Astrocyte of the cerebellum (primary cell): ENCODE results near the gene PANK2.
A peak's percentile ranks its signal among the peaks of the same experiment; 100 is the strongest.
"Not testable (repeated sequence)": the region's sequence is repeated elsewhere in the genome, so short reads cannot be mapped to it uniquely, and the experiment has no call there.

Source experiments
- DNase-seq: peaks from one replicate; pipeline ENCODE4 v3.0.0-alpha.2; 2011; ENCODE audit warnings: low read depth
- H3K4me3 ChIP-seq: 2 replicates; pipeline ENCODE4 v1.5.1; 2011; ENCODE audit warnings: mild to moderate bottlenecking, low read depth, low read length, moderate library complexity
- in situ Hi-C: cut with HindIII; loops from 2 replicates; pipeline ENCODE4 v1.10.0; 2017; ENCODE audit warnings: low sequenced_read_pairs
- TF ChIP-seq, protein P1 (sequence below): IDR thresholded peaks from 2 replicates; pipeline ENCODE4 v1.5.1; 2012; ENCODE audit warnings: low read length, low read depth, moderate library complexity, mild to moderate bottlenecking; ENCODE audit errors: missing control alignments

Gene PANK2

GRCh38 chr20:3876676-3877075 is 12.5 kb upstream of the PANK2 start:
- TF ChIP-seq, protein P1, sequence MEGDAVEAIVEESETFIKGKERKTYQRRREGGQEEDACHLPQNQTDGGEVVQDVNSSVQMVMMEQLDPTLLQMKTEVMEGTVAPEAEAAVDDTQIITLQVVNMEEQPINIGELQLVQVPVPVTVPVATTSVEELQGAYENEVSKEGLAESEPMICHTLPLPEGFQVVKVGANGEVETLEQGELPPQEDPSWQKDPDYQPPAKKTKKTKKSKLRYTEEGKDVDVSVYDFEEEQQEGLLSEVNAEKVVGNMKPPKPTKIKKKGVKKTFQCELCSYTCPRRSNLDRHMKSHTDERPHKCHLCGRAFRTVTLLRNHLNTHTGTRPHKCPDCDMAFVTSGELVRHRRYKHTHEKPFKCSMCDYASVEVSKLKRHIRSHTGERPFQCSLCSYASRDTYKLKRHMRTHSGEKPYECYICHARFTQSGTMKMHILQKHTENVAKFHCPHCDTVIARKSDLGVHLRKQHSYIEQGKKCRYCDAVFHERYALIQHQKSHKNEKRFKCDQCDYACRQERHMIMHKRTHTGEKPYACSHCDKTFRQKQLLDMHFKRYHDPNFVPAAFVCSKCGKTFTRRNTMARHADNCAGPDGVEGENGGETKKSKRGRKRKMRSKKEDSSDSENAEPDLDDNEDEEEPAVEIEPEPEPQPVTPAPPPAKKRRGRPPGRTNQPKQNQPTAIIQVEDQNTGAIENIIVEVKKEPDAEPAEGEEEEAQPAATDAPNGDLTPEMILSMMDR = no peak
- DNase-seq = no peak
- in situ Hi-C loops = no loop called here
- H3K4me3 ChIP-seq = no peak overlapping the region

GRCh38 chr20:3878921-3879274 is 10.3 kb upstream of the PANK2 start:
- DNase-seq, H3K4me3 ChIP-seq, in situ Hi-C loops: not testable (repeated sequence)

DNA sequence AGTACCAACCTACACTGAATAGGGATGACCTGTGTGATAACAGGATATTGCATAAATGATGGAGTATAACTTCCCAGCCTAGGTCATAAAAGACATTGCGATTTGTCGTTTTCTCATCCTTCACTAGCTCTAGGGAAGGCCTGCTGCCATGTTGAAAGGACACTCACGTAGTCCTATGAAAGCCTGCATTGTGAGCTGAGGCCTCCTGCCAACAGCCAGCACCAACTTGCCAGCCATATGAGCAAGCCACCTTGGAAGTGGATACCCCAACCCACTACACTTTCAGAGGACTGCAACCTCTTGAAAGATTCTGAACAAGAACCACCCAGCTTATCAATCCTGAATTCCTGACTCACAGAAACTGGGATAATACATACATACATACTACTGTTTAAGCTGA is 3.5 kb upstream of the PANK2 start:
- no peak overlapping the region for H3K4me3 ChIP-seq
- in situ Hi-C loops = no loop called here
- no peak for DNase-seq
- TF ChIP-seq, protein P1 = no peak

DNA sequence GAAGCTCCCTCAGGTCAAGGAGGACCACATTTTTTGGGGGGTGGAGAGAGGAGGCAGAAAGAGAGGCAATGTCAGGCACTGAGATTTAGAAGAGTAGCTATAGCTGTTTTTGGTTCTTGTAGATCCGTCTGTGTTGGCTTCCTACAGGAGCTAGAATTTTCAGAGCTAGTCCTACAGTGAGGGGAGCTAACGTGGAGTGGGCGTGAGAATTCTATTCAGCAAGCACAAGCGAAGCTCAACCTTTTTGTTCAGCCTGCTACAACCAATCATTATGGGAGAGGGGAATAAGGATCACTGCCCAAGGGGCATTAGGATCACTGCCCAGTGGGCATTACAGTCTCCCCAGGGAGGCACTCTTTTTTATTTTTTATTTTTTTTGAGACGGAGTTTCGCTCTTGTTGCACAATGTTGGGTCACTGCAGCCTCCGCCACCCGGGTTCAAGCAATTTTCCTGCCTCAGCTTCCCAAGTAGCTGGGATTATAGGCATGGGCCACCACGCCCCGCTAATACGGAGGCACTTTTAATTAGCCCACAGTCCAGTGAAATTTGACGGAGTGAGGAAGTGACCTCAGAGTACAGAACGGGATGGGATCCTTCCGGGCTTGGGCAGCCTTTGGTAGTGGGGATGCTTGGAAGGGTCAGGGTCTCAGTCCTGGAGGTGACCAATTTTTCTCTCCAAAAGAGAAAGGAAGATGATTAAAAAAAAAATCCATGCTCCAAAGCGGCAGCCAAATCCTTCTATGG is 1.1 kb upstream of the PANK2 start:
- DNase-seq = no peak
- in situ Hi-C loops = no loop called here
- peak overlapping the region; percentile 93 for H3K4me3 ChIP-seq

DNA sequence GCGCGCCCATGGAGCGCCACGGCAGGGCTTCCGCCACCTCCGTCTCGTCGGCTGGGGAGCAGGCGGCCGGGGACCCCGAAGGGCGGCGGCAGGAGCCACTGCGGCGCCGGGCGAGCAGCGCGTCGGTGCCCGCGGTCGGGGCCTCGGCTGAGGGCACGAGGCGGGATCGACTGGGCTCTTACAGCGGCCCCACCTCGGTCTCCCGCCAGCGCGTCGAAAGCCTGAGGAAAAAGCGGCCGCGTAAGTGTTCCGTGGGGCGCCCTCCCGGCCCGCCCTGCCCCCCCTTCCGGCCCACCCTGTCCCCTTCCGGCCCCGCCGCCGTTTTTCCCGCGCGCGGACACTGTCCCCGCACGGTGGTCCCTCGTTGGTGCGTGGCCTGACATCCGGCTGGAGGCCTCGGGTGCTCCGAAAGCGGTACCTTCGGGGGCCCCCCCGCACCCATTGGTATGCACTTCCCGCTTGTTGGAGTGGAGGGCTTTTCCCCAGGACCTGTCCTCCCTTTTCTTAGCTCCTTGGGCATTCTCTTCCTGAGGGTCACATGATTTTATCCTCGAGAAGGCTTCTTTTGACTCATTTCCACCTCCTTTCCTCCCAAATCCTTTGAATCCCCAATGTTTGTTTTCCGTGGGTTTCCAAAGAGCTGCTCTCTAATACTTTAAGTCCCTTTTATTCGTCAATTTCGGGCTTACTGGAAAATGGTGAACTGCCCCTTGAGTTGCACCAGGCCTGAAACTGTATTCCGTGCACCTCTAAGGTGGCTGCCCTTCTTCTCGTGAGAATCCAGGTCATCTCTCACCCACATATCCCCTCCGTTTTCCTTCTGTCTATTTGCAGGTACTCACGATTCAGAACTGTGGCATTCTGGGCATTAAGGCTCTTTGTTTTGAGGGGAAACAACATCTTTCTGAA is 556 bp downstream of the PANK2 start:
- DNase-seq = no peak

More for the DNA sequence above, 1.1 kb upstream of the PANK2 start:
- TF ChIP-seq, protein P1 = no peak

DNA sequence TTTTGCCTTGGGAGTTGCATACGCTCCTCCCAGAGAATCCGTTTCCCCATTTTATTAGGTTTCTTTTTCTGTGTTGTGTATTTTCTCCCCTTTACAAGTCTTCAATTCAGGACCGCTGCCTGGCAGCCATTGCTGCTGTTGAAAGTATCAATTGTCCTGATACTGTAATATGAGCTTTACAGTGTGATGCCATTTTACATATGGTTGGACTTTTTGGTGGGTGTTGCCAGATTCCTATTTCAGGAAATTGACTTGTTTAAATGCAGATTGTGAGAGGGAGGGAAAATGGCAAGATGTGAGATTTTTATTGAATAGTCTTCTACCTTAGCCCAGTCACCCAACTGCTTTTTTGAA is 1.2 kb downstream of the PANK2 start:
- H3K4me3 ChIP-seq = peak overlapping the region; percentile 93
- in situ Hi-C loops = no loop called here
- TF ChIP-seq, protein P1 = no peak
- DNase-seq = no peak

More for the DNA sequence above, 556 bp downstream of the PANK2 start:
- in situ Hi-C loops = no loop called here
- TF ChIP-seq, protein P1 = no peak
- peak overlapping the region; percentile 93 for H3K4me3 ChIP-seq
